SK-N-DZ (cell line): ENCODE measurements around the gene CA9.

Source experiments
- DNase-seq: peaks from one replicate; pipeline ENCODE4 v3.0.0-alpha.2; 2015; ENCODE audit warnings: low spot score

The CA9 gene

DNA sequence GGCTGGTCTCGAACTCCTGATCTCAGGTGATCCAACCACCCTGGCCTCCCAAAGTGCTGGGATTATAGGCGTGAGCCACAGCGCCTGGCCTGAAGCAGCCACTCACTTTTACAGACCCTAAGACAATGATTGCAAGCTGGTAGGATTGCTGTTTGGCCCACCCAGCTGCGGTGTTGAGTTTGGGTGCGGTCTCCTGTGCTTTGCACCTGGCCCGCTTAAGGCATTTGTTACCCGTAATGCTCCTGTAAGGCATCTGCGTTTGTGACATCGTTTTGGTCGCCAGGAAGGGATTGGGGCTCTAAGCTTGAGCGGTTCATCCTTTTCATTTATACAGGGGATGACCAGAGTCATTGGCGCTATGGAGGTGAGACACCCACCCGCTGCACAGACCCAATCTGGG is 1.5 kb downstream of the CA9 start:
- no peak for DNase-seq

DNA sequence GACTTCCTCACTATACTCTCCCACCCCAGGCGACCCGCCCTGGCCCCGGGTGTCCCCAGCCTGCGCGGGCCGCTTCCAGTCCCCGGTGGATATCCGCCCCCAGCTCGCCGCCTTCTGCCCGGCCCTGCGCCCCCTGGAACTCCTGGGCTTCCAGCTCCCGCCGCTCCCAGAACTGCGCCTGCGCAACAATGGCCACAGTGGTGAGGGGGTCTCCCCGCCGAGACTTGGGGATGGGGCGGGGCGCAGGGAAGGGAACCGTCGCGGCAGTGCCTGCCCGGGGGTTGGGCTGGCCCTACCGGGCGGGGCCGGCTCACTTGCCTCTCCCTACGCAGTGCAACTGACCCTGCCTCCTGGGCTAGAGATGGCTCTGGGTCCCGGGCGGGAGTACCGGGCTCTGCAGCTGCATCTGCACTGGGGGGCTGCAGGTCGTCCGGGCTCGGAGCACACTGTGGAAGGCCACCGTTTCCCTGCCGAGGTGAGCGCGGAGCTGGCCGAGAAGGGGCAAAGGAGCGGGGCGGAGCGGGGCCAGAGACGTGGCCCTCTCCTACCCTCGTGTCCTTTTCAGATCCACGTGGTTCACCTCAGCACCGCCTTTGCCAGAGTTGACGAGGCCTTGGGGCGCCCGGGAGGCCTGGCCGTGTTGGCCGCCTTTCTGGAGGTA is 2.1 kb downstream of the CA9 start:
- peak; percentile 66 for DNase-seq

DNA sequence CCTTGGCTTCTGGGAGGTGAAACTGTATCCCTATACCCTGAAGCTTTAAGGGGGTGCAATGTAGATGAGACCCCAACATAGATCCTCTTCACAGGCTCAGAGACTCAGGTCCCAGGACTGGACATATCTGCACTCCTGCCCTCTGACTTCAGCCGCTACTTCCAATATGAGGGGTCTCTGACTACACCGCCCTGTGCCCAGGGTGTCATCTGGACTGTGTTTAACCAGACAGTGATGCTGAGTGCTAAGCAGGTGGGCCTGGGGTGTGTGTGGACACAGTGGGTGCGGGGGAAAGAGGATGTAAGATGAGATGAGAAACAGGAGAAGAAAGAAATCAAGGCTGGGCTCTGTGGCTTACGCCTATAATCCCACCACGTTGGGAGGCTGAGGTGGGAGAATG is 5.4 kb downstream of the CA9 start:
- DNase-seq = no peak

DNA sequence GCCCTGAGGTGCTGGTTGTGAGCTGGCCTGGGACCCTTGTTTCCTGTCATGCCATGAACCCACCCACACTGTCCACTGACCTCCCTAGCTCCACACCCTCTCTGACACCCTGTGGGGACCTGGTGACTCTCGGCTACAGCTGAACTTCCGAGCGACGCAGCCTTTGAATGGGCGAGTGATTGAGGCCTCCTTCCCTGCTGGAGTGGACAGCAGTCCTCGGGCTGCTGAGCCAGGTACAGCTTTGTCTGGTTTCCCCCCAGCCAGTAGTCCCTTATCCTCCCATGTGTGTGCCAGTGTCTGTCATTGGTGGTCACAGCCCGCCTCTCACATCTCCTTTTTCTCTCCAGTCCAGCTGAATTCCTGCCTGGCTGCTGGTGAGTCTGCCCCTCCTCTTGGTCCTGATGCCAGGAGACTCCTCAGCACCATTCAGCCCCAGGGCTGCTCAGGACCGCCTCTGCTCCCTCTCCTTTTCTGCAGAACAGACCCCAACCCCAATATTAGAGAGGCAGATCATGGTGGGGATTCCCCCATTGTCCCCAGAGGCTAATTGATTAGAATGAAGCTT is 6.1 kb downstream of the CA9 start:
- DNase-seq = no peak

DNA sequence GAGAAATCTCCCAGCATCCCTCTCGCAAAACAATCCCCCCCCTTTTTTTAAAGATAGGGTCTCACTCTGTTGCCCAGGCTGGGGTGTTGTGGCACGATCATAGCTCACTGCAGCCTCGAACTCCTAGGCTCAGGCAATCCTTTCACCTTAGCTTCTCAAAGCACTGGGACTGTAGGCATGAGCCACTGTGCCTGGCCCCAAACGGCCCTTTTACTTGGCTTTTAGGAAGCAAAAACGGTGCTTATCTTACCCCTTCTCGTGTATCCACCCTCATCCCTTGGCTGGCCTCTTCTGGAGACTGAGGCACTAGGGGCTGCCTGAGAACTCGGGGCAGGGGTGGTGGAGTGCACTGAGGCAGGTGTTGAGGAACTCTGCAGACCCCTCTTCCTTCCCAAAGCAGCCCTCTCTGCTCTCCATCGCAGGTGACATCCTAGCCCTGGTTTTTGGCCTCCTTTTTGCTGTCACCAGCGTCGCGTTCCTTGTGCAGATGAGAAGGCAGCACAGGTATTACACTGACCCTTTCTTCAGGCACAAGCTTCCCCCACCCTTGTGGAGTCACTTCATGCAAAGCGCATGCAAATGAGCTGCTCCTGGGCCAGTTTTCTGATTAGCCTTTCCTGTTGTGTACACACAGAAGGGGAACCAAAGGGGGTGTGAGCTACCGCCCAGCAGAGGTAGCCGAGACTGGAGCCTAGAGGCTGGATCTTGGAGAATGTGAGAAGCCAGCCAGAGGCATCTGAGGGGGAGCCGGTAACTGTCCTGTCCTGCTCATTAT is 6.8 kb downstream of the CA9 start:
- no peak for DNase-seq

DNA sequence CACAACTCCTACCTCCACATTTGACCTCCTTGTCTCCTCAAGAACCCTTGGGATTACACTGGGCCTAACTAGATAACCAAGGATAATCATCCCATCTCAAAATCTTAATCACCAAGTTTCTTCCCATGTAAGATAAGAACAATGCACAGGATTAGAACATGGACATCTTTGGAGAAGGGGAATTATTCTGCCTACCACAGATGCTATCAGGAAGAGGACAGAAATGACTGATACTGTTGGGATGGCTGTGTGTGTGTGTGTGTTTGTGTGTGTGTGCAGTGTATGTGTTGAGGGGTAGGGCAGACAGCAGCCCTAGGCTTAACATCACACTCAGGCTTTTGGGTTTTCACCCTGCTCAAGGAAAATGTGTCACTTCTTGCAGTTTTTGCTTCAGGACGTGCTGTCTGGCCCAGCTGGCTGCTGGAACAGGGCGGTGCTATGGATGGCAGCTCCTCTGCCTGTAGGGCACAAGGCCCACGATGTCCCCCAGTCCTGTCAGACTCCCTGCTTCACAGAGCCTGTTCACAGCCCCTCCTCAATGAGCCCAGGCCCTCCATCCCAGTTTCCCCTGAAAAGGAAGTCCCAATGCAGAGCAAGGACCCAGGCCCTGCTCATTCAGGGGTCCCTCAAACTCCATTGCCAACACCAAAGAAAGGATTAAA is 7.7 kb downstream of the CA9 start:
- DNase-seq = no peak

DNA sequence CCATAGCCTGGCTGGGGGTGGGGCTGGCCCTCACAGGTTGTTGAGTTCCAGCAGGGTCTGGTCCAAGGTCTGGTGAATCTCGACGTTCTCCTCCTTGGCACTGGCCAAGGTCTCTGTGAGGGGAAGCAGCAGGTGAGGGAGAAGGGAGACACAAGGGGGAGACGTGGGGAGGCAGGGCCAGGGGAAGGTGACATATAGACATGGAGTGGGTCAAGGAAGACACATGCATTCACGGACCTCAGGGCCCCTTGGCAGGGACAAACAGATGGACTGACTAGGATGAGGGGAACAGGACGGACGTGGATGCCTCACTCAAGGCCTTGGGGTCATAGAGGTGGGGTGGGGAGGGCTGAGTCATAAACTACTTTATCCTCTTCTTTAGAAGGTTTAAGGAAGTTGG is 8.3 kb downstream of the CA9 start:
- DNase-seq = no peak

DNA sequence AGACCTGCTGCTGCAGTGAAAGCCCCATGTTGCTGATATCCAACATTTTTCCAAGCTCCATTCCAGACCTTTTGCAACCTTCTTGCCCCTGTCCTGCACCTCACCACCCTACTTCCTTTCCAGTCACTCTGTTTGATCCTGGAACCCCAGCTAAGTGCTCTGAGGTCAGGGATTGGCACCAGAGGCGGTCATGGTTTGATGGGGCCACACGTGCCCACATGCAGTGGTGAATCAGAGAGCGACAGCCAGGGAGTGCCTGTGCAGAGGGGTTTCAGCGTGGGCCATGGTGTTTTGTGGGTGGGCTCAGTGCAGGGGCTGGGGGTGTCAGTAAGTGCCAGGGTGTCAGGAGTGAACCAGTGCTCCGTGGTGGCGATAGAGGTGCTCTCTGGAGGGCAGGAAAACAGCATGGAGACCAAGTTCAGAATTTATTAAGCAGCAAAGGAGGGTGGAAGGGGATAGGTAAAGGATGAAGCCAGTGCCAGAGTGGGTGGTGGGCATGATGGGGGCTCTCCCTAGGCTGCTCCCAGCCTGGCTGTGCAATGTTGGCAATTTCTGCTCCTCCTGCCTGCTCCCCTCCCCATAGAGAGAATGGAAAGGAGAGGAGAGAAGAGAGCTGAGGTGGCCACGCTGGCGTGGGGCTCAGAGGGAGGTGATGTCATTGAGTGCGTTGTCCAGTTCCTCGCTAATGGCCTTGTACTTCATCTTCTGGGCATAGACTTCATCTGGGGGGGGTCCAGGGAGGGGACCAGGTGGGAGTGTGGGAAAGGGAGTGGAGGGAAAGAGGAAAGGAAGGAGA is 9.0 kb downstream of the CA9 start:
- no peak for DNase-seq

DNA sequence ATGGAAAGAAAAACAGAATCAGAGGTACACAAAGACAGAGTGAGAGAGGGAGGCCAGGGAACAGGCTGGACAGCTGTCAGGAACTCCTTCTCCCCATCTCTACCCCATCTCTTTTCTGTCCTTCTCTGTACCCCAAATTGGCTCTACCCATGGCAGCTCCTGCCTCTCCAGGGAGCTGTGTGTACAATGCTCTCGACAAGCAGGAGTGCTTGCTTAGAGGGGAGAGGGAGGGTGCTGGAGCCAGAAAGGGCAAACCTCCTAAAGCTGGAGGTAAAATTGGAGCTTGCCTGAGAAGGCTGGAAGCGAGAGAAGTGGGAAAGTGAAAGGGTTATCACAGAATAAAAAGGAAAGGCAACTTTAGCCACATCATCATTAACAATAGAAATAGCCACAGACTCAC is 9.6 kb downstream of the CA9 start:
- DNase-seq = no peak

DNA sequence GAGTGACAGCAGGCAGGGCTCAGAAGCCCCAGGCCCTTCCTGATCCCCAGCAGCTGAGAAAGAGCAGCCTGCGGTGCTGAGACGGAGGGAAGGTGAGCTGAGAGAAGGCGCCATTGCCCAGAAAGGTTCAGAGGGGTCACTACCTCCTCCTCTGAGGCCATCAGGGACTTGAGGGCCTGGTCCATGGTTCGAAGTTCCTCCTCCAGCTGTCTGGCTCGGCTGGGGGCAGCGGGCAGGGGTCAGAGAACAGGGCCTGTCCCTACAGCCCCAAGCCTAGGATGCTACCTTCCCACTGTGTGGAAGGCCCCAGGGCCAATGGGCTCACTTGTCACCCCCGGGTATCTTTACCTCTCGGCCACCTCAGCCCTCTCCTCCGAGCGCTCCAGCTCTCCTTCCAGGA is 11.2 kb downstream of the CA9 start:
- DNase-seq = no peak

DNA sequence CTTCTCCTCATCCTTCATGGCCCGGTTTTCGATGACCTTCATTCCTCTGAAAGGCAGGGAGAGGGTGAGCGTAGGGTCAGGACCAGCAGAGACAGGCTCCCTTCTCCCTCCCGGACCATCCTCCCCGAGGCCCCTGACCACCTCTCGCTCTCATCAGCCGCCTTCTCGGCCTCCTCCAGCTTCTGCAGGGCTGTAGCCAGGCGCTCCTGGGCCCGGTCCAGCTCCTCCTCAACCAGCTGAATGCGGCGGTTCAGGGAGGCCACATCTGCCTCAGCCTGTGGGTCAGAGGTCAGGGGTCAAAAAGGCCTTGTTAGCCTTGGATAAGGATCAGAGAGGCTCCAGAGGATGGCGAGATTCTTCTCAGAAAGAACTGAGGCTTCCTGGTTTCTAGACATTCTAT is 11.8 kb downstream of the CA9 start:
- no peak for DNase-seq

DNA sequence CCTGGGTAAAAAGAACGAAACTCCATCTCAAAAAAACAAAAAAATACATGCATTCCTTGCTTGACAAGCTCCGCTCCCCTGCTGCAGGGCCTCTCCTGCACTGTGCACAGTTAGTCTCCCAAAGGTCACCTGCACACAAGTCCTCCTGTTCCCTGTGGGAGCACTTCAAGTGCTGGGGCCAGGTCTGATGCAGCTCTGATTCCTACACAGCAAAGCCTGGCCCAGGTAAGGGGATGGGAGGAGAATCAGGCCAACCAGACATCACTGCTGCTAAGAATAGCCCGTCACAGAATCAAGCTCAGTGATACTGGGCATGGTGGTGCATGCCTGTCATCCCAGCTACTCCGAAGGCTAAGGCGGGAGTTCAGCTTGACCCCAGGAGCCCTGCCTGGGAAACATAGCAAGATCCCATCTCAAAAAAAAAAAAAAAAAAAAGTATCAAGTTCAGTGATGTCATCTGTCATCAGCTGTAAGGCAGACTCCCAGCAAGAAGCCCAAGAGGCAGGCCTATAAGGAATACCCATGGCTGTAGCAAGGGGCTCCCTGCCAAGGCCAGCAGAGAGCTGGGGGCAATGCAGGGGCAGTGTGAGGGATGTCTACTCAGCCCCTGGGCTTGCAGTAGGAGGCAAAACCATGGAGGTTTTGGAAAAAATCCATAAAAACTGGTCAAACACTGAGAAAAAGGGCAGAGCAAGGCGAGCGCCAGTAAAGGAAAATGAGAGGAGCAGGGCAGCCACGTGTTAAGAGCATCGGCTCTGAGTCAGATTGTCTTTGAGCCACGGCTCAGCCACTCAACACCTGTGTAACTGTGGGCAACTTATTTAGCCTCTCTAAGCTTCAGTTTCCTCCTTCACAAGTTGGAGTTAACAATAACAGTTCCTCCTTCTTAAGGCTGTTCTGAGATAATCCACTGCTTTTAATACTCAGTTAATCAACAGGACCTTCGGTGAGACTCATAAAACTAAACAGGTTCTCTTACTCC is 12.8 kb downstream of the CA9 start:
- peak; percentile 32 for DNase-seq

DNA sequence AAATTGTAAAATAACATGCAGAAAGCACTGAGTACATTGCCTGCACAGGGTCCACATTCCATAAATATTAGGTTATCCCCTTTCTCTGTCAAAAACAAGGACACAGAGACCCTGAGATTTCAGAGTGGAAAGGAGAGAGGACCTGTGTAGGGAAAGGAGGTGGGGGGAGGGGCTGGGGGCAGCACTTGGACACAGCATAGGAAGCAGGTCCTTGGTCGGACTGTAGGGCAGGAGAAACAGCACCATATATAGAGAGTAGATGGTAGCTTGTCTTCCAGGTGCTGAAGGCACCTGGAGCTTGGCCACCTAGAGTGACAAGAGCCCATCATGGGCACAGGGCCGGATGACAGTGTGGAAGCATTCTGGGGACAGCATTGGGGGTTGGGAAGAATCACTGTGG is 13.6 kb downstream of the CA9 start:
- no peak for DNase-seq

DNA sequence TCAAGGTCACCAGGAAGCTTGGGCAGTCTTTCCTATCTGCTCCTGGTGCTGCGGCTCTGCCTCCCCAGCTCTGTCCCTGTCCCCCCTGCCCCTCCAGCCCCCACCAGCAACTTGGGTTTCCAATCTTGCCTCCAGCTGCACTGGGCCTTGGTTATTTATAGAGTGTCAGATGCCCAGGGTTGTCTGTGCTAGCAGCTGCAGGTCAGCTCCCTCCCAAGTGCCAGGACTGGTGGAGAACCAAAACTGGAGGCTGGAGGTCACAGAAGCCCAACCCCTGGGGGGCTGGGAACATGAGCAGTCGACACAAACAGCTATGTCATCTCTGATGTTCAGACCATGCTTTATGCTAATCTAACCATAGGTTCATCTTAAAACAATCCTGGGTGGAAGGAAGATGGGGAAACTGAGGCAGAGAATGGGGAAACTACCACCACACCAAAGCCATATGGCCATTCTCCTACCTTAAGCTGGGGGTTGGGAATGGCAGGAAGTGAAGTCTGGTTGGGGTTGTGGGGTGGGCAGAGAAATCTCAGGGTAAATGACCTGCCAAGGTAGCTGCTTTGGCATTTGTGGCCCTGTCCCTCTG is 14.3 kb downstream of the CA9 start:
- no peak for DNase-seq

DNA sequence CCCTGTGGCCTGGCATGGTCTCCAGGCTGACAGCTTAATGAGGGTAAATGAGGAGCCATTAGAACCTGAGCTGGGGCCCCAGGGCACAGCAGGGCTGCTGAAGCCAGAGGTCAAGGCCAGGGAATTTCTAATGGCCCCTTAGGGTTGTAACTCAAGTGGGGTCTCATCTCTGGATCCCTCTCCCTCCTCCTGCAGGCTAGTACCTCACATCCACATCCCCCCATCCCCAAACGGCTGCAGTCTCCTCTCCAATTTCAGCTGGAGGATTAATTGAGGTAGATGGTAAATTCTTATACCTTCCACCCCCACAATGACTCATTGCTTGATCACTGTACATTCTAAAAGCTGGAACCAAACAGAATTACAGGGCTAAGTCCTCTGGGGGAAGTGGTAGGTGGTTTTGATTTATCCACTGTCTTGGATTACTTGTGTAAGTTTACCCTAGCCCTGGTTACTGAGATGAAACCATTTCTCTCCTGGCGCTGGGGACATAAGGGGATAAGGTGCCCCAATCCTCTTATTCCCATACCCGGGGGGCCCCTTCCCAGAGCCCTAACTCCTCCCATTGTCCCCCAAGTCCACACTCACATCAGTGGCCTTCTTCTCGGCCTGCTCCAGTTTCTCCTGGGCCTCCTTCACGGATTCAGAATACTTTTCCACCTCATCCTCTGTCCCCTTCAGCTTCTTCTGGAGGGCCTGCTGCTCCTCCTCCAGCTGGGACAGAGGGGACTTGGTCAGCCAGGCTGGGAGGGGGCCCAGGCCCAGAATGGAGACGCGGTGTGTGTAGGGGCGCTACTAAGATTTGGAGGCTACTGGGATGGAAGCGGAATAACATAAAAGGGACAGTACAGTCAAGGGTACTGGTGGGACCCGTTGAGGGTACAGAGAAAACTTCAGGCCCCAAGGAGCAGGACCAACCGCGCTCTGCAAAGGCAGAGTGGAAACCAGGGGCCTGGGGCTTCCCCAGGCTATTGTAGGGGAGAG is 15.1 kb downstream of the CA9 start:
- no peak for DNase-seq

DNA sequence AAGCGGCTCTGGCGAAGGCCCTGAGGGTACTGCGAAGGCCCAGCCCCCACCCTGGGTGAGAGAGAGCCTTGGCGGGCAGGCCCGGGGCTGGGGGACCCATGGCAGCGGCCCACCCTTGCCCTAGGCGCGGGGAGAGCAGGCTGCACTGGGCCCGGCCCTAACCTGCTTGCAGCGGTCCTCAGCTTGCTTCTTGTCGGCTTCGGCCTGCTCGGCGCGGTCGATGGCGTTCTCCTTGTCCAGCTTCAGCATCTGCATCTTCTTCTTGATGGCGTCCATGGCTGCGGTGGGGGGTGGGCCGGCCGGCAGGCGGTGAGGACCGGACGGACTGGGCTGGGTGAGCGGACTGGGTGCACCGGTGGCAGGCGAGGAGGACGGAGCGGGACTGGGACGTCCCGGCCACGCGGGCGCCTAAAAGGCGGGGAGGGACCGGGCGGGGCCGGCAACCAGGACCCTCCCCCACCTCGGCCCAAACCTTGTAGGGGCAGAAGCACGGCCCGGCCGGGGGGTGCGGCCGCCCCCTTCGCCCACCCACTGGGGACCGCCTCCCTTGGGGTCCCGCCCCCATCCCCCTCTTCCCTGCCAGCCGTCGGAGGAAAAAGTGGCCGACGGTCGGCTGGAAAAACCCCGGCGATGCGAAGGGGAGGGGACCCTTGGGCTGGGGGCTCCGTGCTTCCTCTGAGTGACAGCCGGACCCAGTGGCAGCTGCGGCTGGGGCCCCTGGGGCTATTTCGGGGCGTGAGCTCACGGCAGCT is 16.0 kb downstream of the CA9 start, which contains the start of gene TPM2:
Gene TPM2, minus strand, starts transcription at position 384 of the 752 bp plus-strand sequence. Its CDS starts 108 bp downstream, at position 276.
- no peak for DNase-seq

DNA sequence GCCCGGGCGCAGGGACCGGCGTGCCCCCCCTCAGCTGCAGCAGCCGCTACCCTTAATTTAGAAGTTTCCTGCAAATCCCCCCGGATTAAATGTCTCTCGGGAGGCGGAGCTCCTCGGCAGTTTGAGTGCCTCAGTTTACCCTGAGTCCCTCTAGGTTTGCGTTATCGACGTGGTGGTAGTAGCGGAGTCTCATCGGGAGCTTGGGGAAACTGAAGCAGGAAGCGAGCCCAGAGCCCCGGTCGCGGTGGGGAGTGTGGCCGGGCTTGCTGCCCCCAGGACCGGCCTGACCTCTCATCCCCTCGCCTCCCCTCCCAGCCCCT is 16.5 kb downstream of the CA9 start:
- no peak for DNase-seq
